ENCODE data around the gene HAPLN2.

- TF ChIP-seq CTCF (IDR thresholded peaks at IDR 0.05) (no peak), POLR2A (IDR thresholded peaks at IDR 0.05) (no peak)
Observed at GRCh38 chr1:156645666-156646065, 26.5 kb downstream of the HAPLN2 start.
